ENCODE measurements around the gene ZNF503.

ZNF503 gene

DNA sequence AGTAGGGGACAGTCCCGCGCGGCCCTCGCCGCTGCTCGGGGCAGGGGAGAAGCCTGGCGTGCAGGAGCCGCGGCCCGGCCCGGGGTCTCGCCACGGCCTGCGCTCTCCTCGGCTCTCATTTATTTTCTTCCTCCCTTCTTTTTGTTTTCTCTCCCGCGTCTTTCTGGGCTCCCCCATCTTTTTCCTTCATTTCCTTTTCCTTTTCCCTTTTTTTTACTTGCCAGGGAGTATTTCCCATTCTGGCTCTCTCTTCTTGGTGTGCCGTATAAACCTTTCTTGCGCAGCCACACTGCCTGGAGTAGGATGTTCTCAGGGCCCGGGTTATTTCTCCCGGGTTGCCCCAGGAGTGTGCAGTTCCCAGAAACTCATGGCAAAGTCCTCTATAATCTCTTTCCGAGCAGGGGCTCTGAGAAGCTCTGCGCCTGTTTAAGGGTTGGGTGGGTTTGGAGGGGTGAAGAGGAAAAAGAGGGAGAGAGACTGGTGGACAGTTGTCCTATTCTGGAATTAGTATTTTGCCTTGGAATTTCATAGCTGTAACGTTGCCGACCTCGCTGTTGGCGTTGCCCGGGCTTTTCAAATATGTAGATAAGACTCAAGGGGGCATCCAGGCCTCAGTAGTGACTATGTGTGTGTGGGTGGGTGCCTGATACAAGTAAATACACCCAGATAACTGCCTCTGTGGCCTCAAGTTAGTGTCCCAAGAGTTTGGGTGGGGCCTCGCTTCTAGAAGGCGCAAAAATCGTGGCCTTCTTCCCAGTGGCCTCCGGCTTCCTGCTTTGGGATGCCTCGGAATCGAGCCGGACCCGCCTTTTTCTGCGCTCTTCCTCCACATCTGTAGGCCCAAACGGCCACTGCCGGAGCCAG, 4.3 kb upstream of the ZNF503 start:
- DNase-seq = no peak

DNA sequence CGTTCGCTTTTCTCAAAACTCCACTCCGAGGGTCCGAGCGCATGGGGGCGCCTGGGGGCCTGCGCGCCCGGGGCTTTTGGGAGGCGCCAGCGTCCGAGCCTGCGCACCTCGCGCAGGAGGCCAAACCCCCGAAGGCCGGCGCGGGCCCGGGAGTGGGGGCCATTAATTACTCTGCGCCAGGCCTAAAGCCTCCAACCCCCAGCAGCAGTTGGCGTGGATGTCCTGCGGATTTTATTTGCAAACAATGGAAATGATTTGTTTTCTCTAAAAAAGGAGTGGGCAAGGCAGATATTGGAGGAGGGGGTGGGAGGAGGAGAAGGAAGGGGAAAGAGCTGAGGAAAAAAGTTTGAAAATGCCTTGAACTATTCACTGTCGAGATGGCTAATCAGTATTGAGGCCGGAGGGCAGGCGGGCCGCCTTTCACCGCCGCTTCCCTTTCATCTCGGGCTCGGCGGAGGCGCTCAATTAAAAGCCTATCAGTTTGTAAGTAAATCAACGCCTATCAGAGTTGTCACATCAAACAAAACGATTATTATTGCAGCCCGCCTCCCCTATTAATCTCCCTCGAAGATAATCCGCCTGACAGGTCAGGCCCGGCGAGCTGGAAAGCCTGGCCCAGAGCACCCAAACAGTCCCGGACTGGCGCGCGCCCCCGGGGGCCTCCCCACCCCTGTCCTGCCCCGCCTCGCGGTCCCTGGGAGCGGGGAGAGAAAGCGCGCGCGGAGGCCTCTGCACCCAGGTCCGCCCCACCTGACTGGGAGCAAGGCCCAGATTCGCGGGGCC, 3.4 kb upstream of the ZNF503 start:
- peak; percentile 76 for DNase-seq

DNA sequence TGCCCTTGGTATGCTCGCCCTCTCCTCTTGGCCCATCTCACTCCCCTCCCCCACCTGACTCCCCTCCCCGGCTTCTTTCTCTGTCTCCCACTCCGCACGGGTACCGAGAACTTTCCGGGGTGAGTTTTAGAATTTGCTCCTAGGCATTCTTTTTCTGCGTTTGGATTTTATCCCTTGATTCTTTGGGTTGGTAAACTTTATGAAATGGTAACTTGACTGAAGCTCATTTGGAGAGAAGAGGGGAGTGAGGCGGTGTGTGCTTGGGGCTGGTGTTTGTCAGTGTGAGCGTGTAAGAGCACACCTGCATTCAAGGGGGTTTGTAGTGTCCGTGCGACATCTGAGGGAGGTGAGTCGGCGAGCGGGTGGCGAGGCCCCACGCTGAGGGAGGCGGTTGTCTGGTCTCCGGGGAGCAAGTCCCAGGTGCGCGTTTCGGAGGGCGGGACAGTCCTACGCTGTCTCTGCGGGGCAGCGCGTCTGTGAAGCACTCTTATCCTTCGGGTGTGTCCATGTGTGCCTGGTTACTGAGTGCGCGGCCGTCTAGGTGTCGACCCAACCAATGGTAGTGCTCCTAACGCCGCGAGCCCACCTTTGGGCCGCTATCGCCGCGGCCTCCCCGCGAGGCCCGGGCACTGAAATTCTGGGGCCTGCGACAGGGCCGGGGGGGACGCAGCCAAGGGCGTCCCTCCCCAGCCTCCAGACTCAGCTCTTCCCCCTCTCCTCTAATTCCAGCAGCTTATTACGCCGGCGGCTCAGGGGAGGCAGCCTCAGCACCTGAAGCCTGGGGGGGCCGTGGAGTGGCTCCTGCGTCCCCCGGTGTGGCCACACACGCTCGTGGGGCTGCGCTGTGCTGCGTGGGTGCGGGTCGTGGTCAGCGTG, 2.6 kb upstream of the ZNF503 start:
- peak; percentile 62 for DNase-seq

DNA sequence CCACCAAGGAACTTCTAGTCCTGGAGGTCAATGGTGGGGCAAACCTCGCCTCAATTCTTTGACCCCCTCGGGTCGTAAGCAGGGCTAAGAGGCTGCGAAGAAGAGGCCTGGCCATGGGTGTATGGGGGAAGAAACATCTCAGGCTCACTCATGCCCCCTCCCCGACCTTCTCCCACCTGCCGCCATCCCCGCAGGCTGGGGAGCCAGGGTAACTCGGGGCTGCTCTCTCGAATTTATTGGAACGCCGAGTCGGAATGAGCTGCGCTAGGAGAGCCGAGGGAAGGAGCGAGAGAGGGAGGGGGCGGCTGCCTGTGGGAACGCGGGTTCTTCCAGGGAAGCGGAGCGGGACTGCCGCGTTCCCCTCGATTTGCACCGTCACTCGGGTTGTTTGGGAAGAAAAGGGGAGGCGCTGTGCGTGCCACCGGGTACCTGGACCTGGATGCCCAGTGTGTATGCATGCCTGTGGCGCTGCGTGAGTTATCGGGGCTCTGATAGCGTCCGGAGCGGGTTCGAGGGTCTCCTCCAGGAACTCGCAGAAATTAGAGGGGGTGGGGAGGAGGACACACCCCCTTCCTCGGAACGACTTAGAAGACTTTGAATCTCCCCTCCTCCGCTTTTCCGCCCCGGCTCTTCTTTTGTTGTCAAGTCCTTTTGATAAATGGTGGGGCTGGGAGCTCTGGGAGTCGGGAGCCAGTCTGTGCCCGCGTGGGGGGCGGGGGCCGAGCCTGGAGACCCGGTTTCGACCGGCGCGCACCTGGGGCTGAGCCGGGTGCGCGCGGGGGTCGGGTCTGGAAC, 1.8 kb upstream of the ZNF503 start:
- no peak for DNase-seq

DNA sequence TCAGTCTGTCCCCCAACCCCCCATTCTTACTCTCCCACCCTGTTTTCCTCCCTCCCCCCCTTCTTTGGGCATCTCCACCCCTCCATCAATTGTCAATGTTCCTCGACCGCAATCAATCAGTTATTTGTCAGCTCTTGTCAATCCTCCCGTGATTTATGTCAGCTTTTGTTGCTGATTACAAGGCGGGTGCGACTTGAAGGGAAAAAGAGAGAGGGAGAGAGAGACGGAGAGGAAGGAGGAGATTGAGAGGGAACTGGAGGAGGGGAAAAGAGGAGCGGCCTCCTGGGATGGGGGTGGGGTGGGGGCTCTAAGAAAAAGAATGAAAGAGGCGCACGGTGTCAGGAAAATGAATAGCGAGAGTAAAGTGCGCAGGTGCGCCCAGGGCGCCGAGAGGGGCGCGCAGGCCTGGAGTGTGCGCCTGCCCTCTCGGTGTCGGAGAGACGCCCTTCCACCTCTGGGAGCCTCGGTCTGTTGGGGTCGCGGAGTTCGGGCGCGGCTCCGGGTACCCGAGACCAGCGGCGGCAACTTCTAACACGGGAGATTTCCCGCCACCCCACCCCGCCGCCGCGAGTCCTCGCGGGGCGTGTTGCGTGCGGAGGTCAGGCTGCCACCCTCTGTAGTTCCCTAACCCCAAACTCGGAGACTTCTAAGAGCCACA, 1.1 kb upstream of the ZNF503 start:
- DNase-seq = no peak

DNA sequence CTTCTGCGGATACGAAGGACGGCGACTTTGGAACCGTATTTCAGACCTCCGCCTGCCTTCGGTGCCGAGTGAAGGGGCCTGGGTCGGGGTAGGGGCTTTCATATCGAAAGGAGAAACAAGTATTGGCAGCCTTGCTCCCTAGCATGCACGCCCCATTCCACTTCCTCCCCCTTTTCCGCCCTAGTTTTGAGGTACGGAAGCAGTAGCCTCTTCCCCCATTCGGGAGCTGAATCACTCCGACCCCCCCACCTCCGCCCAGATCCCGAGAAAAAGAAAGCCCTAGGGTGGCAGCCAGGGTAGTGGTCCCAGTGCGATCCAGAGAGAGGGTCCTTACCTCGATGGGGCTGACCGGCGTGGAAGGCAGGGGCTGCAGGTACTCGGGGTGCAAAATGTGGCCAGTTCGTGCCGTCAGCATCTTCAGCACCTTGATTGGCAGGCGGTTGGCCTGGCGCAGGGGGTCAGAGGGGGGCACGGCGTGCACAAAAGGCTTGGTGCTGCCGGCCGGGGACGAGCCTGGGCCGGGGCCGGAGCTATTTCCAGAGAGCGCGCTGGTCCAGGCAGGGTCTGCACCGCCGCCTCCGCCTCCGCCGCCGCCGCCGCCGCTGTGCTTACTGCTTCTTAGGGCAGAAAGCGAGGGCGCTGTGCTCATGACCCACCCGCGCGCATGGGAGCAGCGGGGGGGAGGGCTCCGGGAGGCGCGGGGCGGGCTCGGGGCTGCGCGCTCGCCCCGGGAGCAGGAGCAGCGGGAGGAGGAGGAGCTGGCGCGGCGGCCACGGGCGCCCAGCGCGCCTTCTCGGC, 594 bp downstream of the ZNF503 start:
- DNase-seq = no peak

DNA sequence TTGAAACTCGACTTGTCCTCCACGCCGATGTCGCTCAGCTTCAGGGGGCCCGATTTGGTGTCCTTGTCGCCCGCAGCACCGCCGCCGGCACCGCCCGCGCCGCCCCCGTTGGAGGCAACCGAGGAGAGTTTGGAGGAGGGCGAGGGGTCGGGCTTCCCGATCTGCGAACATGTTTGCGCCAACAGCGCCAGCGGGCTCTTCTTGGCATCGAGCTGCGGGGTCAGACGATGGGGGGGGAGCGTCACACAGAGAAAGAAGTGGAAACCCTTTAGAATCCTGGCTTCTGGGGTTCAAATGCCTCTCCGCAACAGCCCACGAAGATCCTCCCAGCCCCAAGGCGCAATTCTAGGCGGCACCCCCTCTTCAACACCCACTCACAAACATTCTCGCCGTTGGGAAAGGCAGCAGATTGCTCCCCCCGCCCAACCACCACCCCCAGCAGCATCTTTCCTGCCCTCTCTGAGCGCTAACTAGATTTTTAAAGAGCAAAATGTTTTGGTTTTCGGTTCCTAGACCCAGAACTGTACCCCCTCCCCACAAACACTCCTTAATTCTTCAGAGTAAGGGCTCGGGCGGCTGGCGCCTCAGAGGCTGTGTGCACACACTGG, 1.3 kb downstream of the ZNF503 start:
- DNase-seq = no peak

DNA sequence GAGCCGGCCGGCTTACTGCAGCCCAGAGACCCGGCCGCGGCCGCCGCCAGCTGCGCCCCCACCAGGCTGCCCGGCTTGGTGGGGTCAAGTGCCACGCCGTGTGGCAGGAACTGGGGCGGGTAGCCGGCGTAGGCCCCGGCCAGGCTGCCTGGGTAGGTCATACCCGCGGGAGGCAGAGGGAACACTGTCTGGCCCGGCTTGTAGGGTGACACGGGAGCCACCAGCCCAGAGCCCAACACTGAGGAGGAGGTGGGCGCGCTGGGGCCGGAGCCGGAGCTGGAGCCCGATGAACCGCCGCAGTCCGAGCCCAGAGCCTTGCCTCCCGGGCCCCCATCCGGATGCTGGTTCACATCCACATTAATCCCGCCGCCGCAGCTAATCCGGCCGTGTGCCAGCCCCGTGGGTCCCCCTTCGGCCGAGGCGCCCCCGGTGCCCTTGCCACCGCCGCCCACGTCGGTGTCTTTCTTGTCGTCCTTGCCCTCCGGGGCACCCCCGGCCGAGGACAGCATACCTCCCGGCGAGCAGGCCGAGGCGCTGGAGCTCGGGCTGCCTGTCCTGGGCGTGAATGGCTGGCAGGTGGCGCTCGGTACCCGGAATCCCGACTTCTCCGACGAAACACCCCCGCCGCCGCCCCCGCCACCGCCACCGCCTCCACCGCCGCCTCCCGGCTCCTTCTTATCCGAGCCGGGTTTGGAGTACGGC, 2.0 kb downstream of the ZNF503 start:
- DNase-seq = peak; percentile 91

DNA sequence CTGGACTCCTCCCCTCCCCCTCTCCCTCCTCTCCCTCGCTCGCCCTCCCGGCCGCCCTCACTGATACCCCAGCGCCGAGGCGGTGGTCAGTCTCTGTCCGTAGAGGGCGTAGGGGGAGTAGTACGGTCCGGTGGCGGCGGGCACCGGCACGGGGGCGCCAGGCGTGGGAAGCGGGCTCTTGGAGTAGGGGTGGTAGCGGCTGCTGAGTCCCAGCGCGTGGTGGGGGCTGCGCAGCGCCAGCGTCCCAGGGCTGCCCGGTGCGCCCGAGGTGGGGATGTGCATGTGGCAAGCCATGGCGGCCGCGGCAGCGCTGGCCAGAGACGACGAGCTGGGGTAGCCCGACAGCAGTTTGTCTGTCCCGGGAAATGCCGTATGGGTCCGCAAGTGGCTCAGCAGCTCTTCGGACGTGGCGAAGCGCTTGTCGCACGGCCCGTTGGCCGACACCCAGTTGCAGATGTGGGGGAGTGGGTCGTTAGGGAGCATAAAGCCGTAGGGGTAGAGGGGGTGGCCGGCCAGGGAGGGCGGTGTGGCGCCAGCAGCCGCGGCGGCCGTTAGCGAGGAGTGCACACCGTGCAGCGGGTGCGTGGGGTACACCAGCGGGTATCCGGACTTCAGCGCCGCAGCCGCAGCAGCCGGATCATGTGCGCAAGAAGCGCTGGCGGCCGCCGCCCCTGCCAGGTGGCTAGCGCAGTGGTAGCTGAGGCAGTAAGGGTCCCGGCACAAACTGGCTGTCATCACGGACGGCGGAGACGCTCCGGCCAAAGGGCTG, 2.7 kb downstream of the ZNF503 start:
- DNase-seq = no peak

DNA sequence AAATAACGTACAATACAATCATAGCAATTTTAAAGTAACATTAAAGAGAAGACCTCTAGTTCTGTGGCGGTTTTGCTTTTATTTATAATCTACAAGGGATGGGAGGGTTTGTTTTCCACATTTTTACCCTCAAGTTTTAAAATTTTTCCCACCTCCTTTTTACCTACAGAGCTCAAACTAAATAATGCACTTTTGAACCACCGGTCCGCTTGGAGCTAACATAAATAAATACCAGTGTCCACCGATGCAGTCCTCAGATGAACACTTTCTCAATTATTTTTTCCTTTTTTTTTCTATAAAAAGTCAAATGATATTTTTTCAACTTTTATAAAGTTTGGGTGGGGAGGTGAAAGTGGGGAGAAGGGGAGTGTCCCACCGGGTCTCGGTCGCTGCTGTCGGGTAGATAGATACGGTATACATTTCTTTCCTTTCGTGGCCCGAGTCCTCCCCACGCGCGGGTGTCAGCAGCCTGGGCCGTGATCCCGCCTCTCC, 3.3 kb downstream of the ZNF503 start:
- no peak for DNase-seq

DNA sequence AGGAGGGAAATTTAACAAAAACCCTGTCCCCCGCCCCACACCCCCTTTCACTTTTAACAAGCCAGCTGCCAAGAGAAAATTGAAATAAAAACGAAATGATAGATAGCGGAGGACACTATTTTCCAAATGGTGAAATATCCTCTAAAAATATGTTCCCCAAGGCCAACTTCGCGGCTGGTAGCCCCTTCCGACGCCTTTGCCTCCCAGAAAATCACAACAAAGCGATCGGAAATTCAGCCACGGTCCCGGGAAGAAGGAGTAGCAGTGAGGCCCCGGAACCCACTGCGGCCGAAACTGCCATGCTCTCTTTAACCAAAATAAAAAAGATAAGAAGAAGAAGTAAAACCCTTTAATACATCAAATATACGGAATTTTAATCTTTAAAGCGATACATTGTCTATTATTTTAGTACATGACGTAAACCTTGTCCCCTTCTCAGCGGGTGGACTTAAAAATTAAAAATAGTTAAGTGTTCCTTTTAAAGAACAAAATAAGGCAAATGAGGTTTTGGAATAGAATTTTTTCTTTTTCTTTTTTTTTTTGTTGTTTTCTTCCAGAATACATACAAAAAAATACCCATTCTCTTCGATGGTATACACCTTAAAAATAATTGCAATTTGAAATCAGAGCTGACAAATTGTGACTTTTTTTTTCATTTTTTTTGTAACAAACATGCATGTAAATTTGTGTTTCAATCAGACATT, 3.9 kb downstream of the ZNF503 start:
- DNase-seq = no peak

DNA sequence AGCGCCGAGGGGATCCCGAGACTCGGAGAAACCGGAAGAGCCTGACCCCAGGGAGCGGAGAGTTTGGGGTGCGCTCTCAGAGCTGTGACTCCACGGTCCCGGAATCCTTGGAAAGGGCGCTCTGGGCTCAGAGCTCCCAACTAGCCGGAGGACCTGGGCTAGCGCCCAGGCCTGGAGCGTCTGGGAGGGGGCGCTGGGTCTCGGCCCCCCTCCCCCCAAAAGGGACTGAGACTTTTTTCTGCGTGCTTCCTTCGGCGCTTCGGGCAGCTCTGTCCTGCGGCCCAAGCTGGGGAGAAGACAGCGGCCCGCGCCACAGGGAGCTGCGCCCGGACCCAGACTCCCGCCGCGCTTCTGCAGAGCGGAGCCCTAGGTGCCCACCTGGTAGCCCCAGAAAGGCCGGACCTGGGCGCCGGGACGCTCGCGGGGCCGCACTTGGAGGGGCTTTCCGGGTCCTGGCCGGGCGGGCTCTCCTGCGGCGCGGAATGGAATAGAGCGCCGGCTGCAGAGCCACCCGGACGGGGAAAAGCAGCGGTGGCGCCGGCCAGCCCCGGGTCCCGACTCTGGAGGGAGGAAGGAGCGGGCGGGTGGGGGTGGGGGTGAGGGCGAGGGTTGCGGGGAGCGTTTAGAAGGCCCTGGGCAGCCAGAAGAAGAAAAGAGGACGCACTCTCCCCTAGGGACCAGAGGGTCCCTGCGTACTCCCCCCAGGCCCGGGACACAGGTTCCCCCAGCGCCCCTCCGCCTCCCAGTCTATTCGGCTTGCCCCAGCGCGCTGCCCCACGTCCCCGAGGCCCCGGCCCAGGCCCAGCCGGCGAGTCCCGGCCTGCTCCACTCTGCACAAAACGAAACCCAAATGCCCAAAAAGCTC, 4.7 kb downstream of the ZNF503 start:
- peak; percentile 67 for DNase-seq

DNA sequence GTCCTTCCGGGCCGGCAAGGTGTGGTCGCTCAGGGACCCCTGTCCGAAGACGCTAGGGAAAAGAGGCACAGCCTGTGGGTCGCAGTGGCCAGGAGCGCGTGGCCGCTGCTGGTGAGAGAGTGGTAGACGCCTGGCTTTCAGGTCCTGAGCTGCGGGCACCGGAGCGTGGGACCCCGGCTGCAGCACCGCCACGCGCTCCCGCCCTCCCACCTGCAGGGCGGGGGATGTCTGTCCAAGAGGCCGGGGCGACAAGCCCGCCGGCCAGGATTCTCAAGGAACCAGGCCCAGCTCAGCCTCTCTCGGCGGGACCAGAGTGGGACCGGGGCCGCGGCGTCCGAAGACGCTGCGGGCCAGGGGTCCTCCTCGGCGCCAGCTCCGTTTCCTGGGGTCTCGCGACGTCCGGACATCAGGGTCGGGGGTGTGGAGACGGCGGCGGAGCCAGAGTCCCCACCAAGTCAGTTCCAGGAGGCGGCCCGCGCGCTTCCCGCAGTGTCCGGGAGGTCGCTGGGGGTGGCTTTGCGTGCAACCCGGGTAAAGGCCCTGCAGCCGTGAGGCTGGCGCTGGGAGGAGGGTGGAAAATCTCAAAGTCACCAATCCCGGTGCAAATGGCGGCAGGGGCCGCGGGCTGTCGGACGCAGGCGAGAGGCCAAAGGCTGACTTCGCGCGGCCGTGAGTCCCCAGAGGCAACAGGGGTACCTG, 5.5 kb downstream of the ZNF503 start:
- DNase-seq = peak; percentile 68

DNA sequence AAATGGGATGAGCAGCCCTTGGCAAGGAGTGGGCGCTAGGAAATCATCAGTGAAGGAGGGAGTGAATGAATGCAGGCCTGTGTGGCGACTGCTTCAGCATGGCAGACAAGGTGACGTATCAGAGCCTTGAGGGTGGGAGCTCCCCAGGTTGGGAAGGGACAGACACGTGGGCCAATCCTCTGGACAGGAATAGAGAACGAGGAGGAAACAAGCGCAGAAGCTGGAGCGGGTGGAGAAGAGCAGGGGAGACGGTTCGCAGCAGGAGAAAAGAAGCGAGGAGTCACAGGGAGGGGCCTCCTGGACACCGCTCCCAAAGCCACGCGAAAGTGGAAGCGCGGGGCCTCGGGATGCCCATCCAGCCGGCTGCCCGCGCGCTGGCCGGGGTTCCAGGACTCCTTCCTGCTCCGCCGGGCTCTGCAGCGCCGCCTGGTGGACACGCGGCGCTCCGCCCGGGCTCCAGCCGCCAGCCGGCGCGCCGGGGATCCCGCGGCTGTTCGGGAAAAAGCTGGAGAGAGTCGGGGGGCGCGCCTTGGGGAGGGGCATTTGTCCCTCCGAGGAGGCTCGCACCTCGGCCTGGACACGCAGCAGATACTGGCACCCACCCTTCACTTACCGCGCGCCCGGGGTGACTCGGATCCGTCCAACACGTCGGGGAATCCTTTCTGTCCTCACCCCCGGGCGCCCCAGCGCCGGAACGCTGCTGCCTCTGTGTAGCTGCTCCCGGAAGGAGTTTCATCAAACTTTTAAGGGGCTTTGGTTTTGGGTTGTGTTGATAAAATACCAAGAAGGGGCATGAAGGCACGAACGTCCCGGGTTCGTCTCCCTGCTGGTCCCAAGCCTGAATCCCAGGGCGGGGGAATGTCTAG, 6.3 kb downstream of the ZNF503 start:
- peak; percentile 72 for DNase-seq

DNA sequence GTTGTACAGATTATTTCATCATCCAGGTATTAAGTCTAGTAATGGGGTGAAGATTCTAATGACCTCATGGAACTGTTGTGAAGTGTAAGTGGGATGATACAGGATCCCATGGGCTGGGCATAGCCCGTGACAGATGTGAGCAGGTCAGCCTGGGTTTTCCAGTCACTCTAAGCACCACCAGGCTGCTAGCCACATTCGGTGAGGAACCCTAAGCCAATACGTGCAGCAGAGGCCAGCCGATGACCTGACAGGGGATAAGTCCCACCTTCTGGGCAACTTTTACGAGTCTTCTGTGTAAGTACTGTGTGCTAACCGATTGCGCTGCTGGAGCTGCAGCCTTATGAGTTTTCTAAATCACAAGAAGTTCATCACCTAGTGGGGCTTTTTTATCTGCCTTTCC, 7.3 kb downstream of the ZNF503 start:
- no peak for DNase-seq

Data from islet precursor cell (in vitro differentiated cells).